ENCODE results near the gene TCAP.

TCAP gene

GRCh38 chr17:39655105-39655504 is 10.0 kb upstream of the TCAP start:
- DNase-seq (ENCODE audit: low read depth) = no peak
- no peak for TF ChIP-seq CTCF (IDR thresholded peaks at IDR 0.05; ENCODE audit: control insufficient read depth, insufficient read depth, low read depth, low read length, missing control alignments)
- H3K4me3 ChIP-seq (ENCODE audit: control insufficient read depth, low read depth, low read length) = no peak overlapping the region

- H3K4me3 ChIP-seq (ENCODE audit: control insufficient read depth, low read depth, low read length) = no peak overlapping the region
- TF ChIP-seq CTCF (IDR thresholded peaks at IDR 0.05; ENCODE audit: control insufficient read depth, insufficient read depth, low read depth, low read length, missing control alignments) = no peak
- DNase-seq (ENCODE audit: low read depth) = no peak
Observed at GRCh38 chr17:39658346-39658745, 6.8 kb upstream of the TCAP start.

GRCh38 chr17:39658760-39659159 is 6.4 kb upstream of the TCAP start:
- no peak for DNase-seq (ENCODE audit: low read depth)
- TF ChIP-seq CTCF (IDR thresholded peaks at IDR 0.05; ENCODE audit: control insufficient read depth, insufficient read depth, low read depth, low read length, missing control alignments) = no peak
- no peak overlapping the region for H3K4me3 ChIP-seq (ENCODE audit: control insufficient read depth, low read depth, low read length)

GRCh38 chr17:39659279-39660010 is 5.7 kb upstream of the TCAP start:
- H3K4me3 ChIP-seq (ENCODE audit: control insufficient read depth, low read depth, low read length) = no peak overlapping the region
- TF ChIP-seq CTCF (IDR thresholded peaks at IDR 0.05; ENCODE audit: control insufficient read depth, insufficient read depth, low read depth, low read length, missing control alignments) = no peak

GRCh38 chr17:39660011-39660360 is 5.2 kb upstream of the TCAP start:
- no peak overlapping the region for H3K4me3 ChIP-seq (ENCODE audit: control insufficient read depth, low read depth, low read length)
- TF ChIP-seq CTCF (IDR thresholded peaks at IDR 0.05; ENCODE audit: control insufficient read depth, insufficient read depth, low read depth, low read length, missing control alignments) = no peak
- DNase-seq (ENCODE audit: low read depth) = no peak

More at GRCh38 chr17:39659279-39660010, 5.7 kb upstream of the TCAP start:
- DNase-seq (ENCODE audit: low read depth) = no peak

GRCh38 chr17:39660397-39661385 is 4.5 kb upstream of the TCAP start:
- no peak for TF ChIP-seq CTCF (IDR thresholded peaks at IDR 0.05; ENCODE audit: control insufficient read depth, insufficient read depth, low read depth, low read length, missing control alignments)
- no peak overlapping the region for H3K4me3 ChIP-seq (ENCODE audit: control insufficient read depth, low read depth, low read length)
- DNase-seq (ENCODE audit: low read depth) = no peak
